ENCODE data around the gene KLK13.
A peak's percentile ranks its signal among the peaks of the same experiment; 100 is the strongest.

Gene KLK13

GRCh38 chr19:51093101-51093500 lies 28.2 kb upstream of the KLK13 start:
- peak in 4 of 56 donors; percentile 4 to 25 (median 8) for DNase-seq

- DNase-seq = no peak
Observed at GRCh38 chr19:51091895-51092873, 27.3 kb upstream of the KLK13 start.

GRCh38 chr19:51091126-51091525 lies 26.2 kb upstream of the KLK13 start:
- DNase-seq = no peak

- DNase-seq = no peak
Observed at GRCh38 chr19:51090471-51090870, 25.6 kb upstream of the KLK13 start.

- no peak for DNase-seq
Observed at GRCh38 chr19:51089786-51090185, 24.9 kb upstream of the KLK13 start.

GRCh38 chr19:51086153-51086850 lies 21.4 kb upstream of the KLK13 start:
- no peak for DNase-seq

- no peak for DNase-seq
Observed at GRCh38 chr19:51084505-51084904, 19.6 kb upstream of the KLK13 start.

GRCh38 chr19:51083783-51084182 lies 18.9 kb upstream of the KLK13 start:
- no peak for DNase-seq

GRCh38 chr19:51083181-51083580 lies 18.3 kb upstream of the KLK13 start:
- DNase-seq = no peak

GRCh38 chr19:51082611-51083010 lies 17.7 kb upstream of the KLK13 start, which contains the start of gene KLK14:
Gene KLK14 (minus strand): TSS chr19:51082887. CDS start chr19:51082614, 273 bp downstream.
- DNase-seq = no peak

- DNase-seq = no peak
Observed at GRCh38 chr19:51081476-51081875, 16.6 kb upstream of the KLK13 start.

- peak in 6 of 56 donors; percentile 8 to 21 (median 10) for DNase-seq
Observed at GRCh38 chr19:51079481-51080110, 14.7 kb upstream of the KLK13 start.

- DNase-seq = no peak
Observed at GRCh38 chr19:51078731-51079130, 13.8 kb upstream of the KLK13 start.

GRCh38 chr19:51078104-51078503 lies 13.2 kb upstream of the KLK13 start:
- DNase-seq = no peak

GRCh38 chr19:51076631-51077213 lies 11.8 kb upstream of the KLK13 start:
- no peak for DNase-seq

GRCh38 chr19:51075998-51076397 lies 11.1 kb upstream of the KLK13 start:
- no peak for DNase-seq

GRCh38 chr19:51071095-51071405 lies 6.2 kb upstream of the KLK13 start:
- no peak for DNase-seq

- DNase-seq = no peak
Observed at GRCh38 chr19:51070334-51071094, 5.6 kb upstream of the KLK13 start.

- DNase-seq = no peak
Observed at GRCh38 chr19:51066393-51067186, 1.7 kb upstream of the KLK13 start.
